HUDEP-2 (cell line): ENCODE data around the gene ZDHHC17.
"Not testable (repeated sequence)": the region's sequence is repeated elsewhere in the genome, so short reads cannot be mapped to it uniquely, and the experiment has no call there.

ENCODE experiments used
- DNase-seq, 76 experiments: peaks; one replicate each; lab custom pipeline; 2025; ENCODE audit not compliant: unreplicated experiment in 76 of 76; lab: John Stamatoyannopoulos, UW

Gene ZDHHC17, protein sequence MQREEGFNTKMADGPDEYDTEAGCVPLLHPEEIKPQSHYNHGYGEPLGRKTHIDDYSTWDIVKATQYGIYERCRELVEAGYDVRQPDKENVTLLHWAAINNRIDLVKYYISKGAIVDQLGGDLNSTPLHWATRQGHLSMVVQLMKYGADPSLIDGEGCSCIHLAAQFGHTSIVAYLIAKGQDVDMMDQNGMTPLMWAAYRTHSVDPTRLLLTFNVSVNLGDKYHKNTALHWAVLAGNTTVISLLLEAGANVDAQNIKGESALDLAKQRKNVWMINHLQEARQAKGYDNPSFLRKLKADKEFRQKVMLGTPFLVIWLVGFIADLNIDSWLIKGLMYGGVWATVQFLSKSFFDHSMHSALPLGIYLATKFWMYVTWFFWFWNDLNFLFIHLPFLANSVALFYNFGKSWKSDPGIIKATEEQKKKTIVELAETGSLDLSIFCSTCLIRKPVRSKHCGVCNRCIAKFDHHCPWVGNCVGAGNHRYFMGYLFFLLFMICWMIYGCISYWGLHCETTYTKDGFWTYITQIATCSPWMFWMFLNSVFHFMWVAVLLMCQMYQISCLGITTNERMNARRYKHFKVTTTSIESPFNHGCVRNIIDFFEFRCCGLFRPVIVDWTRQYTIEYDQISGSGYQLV

DNA sequence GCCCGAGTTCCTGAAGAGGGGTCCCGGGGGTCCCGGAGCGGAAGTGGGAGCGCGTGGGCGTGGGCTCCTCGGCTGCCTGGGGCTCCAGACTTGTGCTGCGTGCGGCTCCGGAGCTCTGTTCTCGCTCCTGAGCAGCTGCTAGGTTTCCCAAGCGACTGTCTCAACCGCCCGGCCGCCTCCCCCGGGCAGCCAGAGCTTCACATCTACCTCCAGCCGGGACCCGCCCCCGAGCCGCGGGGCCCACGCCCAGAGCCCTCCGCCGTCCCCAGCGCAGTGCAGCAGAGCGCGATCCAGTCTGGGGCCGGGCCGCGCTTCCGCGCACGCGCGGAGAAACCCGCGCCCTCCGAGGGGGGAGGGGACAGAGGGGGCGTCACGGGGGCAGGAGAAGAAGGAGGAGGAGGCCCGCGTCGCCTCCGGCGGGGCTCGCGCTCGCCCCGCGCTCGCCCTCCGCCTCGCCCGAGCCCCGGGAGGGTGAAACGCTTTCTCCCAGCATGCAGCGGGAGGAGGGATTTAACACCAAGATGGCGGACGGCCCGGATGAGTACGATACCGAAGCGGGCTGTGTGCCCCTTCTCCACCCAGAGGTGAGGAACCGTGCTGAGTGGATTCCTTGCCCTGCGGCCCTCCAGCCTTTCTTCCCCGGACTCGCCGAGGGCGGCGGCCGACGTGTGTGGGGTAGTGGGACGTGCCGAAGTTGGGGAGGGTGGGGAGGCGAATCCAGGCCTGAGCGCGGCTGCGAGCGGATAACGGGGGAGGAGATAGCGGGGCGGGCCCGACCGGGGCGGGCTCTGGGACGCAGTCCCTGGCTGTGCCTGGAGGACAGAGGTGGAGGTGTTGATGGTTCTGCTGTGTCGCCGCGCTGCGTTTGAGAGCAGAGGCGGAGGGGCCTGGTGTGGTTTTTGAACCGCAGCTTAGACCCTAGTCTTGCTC is at the start of gene ZDHHC17:
TSS of gene ZDHHC17 (plus strand) at position 370 of the 930 bp plus-strand sequence. CDS start at position 492, 122 bp downstream.
- DNase-seq = peak; percentile 12 to 97 (median 90)

DNA sequence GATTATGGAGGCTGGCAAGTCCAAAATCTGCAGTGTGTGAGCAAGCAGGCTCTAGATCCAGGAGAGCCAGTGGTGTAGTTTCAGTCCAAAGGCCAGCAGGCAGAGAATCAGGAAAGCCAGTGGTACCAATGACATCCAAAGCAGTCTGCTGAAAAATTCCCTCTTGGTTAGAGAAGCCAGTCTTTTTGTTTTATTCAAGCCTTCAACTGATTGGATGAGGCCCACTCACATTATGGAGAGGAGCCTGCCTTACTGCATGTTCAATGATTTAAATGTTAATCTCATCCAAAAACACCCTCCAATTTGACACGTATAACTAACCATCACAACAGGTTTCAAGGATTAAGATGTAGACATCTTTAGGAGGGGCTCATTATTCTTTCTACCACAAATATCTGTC is 49.5 kb upstream of the ZDHHC17 start:
- DNase-seq = no peak

DNA sequence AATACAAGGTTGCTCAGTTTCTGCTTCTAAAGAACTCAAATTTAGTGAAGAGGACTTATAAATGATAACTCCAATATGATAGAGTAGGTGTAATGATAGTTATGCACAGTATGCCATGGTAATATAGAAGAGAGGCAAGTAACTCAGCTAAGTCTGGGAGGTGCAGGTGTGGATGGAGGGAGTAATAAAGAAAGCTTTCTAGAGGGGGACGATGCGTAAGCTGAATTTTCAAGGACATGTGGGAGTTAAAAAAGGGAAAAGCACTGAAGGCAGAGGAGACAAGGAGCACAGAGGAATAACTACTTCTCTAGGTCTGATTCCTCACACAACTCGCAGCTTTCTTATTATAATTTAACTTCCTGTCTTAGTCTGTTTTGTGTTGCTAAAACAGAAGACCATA is 49.1 kb upstream of the ZDHHC17 start:
- no peak for DNase-seq

DNA sequence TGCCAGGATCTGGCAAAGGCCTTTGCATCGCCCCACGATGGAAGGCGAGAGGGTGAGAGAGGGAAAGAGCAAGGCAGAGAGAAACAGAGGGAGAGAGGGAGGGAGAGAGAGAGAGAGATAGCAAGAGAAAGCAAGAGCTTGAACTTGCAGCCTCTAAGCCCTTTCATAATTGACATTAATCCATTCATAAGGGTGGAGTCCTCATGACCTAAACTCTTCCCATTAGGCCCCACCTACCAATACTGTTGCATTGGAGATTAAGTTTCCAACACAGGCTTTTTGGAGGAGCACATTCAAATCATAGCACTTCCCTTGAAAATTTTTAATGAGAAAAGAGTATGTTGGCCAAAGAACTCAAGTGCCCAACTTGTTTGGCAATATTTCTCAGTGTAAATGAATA is 48.6 kb upstream of the ZDHHC17 start:
- no peak for DNase-seq

DNA sequence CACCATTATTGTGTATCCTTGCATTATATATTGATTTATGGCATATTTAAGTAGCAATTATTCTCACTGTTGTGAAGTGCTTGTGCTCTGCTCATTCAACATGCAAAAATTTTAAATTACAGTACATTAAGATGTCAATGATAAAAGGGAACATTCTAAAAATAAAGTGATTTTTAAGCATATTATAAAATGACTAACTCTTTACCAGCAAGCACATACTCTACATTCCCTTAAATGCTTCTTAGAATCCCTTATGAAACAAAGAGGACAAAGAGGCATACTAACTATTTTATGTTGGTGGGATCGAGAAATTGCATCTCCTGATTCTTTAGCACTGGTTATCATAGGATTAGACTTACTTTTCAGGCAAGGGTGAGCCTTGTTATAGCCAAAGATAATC is 46.6 kb upstream of the ZDHHC17 start:
- no peak for DNase-seq

DNA sequence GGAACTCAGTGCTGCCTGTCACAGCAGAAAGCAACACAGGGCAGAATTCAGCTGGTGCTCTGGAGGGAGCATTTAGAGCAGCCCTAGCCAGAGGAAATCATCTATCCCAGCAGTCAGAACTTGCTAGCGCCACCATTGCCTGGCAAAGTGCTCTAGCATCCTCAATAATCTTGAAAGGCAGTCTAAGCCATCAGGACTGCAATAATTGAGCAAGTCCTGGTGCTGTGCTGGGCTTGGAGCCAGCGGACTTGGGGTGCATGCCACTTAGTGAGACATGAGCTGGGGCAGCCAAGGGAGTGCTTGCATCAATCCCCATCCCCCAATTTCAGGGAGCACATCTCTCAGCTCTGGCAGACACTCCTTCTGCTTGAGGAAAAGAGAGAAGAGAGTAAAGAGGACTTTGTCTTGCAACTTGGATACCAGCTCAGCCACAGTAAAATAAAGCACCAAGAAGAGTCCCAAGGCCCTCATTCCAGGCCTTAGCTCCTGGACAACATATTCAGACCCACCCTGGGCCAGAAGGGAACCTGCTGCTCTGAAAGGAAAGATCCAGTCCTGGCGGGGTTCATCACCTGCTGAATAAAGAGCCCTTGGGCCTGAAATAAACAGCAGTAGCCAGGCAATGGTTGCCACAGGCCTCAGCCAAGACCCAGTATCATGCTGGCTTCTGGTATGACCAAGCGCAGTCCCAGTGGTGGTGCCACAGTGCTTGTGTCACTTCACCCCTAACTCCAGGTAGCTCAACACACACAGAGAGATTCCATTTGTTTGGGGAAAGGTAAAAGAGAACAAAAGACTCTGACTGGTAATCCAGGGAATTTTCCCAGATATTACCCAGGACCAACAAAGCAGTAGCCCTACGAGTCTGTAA is 44.5 kb upstream of the ZDHHC17 start:
- no peak for DNase-seq

DNA sequence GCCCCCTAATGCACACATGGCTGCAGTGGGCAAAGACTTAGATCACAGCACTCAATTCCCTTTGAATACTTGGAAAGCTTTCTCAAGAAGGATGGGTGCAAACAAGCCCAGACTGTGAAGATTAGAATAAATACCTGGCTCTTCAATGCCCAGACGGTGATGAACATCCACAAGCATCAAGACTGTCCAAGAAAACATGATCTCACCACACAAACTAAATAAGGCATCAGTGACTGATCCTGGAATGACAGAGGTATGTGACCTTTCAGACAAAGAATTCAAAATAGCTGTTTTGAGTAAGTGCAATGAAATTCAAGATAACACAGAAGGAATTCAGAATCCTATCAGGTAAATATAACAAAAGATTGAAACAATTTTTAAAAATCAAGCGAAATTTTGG is 43.8 kb upstream of the ZDHHC17 start:
- DNase-seq = no peak

DNA sequence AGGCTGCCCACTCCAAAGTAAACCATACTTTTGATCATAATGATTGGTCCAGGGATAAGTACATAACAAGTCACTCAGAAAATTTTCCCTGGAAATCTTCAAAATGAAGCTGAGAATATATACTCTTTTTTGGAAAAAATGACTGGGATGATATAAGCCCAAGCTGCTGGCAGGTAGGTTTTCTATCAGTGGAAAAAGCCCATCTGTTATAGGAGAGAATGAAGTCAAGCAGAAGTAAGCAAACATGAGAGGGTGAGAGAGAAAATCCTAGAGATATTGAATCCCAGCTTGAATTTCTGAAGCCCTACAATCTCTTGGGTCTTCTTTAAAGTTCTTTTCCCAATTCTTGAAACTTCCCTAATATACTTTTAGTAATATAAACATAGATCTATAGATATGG is 37.3 kb upstream of the ZDHHC17 start:
- DNase-seq = no peak

DNA sequence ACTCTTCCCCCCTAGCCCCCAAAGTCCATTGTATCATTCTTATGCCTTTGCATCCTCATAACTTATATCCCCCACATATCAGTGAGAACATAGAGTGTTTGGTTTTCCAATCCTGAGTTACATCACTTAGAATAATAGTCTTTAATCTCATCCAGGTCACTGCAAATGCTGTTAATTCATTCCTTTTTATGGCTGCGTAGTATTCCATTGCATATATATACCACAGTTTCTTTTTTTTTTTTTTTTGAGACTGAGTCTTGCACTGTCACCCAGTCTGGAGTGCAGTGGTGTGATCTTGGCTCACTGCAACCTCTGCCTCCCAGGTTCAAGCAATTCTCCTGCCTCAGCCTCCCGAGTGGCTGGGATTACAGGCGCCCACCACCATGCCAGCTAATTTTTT is 31.7 kb upstream of the ZDHHC17 start:
- DNase-seq = not testable (repeated sequence)

DNA sequence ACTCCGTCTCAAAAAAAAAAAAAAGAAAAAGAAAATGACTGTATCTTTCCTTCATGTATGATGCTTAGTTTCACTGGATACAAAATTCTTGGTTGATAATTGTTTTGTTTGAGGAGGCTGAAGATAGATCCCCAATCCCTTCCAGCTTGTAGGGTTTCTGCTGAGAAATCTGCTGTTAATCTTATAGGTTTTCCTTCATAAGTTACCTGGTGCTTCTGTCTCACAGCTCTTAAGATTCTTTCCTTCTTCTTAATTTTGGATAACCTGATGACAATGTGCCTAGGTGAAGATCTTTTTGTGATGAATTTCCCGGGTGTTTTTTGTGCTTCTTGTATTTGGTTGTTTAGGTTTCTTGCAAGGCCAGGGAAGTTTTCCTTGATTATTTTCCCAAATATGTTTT is 26.2 kb upstream of the ZDHHC17 start:
- not testable (repeated sequence) for DNase-seq

DNA sequence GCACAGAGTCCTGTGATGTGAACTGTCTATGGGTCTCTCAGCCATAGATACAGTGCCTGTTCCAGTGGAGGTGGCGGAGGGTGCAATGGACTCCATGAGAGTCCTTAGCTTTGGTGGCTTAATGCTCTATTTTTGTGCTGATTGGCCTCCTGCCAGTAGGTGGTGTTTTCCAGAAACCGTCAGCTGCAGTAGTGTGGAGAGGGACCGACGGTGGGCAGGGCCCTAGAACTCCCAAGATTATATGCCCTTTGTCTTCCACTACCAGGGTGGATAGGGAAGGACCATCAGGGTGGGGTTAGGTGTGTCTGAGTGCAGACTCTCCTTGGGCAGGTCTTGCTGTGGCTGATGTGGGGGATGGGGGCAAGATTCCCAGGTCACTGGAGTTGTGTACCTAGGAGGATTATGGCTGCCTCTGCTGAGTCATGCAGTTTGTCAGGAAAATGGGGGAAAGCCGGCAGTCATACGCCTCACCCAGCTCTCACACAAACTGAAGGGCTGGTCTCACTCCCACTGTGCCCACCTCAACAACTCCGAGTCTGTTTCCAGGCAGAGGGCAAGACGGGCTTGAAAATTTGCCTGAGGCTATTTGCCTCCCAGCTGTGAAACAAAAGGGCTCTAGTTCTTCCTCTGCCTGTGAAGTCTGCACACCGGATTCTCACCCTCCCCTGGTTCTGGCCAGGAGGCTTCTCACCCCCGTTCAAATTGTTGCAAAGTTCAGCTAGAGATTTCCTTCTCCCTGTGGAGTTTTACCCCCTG is 24.9 kb upstream of the ZDHHC17 start:
- DNase-seq = no peak

DNA sequence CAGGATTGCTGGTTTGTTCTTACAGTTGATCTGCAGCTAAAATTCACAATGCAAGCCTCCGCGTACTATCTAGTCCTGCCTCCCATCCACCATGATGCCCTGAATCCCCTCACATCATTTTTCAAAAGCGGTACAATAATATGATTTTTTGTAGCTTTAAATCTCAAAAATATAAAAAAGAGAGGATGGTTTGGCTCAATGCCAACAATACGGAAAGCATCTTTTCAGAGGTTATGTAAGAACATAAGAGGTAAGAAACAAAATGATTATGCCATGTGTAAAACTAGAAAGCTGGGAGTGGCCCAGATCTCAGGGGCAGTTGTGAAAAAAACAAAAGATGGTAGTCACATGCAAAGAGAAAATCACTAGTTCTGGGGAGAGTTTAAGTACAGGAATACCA is 24.0 kb upstream of the ZDHHC17 start:
- DNase-seq = no peak

DNA sequence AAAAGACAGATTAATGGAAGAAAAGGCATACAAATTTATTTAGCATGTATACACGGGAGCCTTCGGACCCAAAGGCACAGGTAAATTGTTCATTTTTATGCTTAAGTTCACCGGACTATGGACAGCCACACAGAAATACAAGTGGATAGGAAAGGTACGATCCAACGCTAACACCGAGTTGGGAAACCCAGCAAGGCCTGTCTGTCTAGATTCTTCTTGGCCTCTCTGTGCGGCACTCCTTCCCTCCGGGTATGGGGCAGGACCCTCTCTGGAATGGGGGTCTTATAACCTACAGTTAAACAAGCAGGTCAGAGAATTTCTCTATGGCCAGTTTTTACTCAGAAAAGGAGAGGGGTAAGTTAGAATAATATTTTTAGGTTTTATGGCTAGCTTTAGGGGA is 23.4 kb upstream of the ZDHHC17 start:
- no peak for DNase-seq

DNA sequence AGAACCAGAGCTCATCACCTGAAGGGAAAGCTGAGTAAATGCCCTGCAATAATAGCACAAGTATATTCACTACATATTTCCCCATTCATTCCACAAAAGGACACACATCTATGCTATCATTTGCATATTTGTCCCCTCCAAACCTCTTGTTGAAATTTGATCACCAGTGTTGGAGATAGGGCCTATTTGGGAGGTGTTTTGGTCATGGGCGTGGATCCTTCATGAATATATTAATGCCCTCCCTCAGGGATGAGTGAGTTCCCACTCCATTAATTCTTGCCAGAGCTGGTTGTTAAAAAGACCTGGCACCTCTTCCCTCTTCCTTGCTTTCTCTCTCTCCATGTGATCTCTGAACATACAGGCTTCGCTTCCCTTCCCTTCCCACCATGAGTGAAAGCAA is 18.6 kb upstream of the ZDHHC17 start:
- DNase-seq = no peak

DNA sequence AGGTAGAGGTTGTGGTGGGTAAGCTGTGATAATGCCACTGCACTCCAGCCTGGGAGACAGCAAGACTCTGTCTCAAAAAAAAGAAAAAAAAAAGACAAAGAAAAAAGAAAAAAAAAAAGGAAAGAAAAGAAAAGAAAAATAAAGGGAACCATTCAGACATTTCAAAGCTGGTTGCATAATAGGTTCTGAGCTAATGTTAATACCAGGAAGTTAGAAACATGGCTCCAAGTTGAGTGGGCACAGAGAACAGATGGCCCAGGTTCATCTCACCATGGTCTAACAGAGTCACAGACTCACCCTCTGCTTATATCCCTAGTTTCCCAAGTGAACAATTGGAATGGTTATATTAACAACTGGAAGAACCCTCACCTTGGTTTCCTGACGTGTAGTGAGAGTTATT is 17.4 kb upstream of the ZDHHC17 start:
- DNase-seq = no peak

DNA sequence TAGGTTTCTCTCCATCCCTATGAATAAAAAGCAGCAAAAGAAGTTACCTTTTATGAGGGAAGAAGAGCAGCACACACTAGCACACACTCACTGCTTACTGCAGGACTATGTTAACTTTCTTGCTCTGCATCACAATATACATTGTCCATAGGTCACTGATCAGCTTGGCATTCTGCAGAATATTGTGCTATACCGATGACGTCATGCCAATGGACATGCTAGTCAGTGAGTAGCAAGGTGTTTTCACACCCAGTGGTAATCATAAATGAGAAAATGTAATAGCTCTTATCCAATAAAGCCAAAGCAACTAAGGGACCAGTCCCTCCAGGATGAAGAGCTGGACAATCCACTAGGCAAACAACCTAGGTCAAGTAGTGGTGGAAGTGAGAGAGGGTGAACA is 16.7 kb upstream of the ZDHHC17 start:
- no peak for DNase-seq

DNA sequence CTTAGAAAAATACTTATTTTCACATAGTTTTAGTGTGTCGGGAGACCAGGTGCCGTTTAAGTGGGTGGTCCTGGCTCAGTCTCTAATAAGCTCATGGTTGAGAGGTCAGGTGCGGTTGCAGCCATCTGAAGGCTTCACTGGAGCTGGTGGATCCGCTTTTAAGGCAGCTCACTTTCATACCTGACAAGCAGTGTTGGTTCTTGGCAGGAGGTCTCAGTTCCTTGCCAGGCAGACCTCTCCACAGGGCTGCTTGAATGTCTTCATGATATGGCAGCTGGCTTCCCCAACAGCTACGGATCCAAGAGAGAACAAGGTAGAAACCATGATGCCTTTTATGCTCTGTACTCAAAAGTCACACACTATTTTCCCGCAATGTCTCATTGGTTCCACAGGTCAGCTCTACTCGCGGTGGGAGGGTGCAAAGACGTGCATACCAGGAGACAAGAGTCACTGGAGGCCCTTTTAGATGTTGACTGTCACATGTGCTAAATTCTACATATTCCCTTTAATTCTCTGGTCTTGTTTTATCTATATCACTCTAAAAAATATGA is 8.0 kb upstream of the ZDHHC17 start:
- DNase-seq = no peak

DNA sequence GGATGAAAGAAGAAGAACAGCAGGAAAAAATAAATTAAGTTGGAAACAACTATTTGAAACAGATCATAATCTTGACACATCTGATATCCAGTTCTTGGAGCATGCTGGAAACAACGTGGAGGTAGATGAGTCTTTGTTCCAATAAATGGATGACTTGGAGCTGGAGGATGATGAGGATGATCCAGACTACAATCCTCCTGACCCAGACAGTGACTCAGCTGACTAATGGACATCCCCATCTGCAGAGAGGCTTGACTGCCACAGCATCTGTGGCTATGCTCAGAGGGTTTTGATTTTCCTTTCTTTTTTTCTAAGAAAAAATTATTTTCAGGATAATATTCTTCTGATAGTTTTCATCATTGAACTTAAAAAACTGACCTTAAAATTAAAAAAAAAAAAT is 6.2 kb upstream of the ZDHHC17 start:
- DNase-seq = no peak

DNA sequence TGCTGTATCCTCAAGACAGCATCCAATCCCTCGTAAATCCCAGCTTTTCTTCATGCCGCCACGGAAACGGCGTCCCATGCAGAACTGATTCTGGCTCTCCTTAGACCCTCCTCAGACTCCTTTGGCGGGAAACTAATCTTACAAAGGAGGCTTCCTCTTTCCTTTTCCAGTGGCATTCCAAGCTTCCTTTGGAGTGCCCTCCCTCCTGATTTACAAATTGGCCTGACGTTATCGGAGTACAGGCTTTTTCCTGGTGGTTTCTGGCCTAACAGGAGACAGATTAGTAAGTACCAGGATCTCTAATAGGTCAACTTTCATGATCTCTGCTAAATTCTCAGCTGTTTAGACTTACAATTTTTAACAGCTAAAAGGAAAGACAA is 1.3 kb upstream of the ZDHHC17 start:
- no peak for DNase-seq
